Fibroblast of lung (primary cell): ENCODE data around the gene GRIK1.

ENCODE experiments used
- CTCF ChIP-seq, 2 donors: IDR thresholded peaks in 1 of 2; conservative IDR thresholded peaks in 1 of 2; 1 replicate in 1 of 2; 2 replicates in 1 of 2; pipeline ENCODE4 v1.5.1; 2011 to 2012; ENCODE audit warnings: low read length in 2 of 2, control low read depth in 1 of 2, inconsistent platforms in 1 of 2, low read depth in 1 of 2, mild to moderate bottlenecking in 1 of 2
- EZH2 ChIP-seq: IDR thresholded peaks from 2 replicates; pipeline ENCODE4 v1.5.1; 2012; ENCODE audit warnings: low read length, control low read depth, mild to moderate bottlenecking; ENCODE audit errors: missing control alignments

- no peak for TF ChIP-seq CTCF (conservative IDR thresholded peaks at IDR 0.05 in 1 of 2, IDR thresholded peaks at IDR 0.05 in 1 of 2; ENCODE audit: low read depth in 1 of 2, low read length in 2 of 2)
- TF ChIP-seq EZH2: no peak
Measured at GRCh38 chr21:29557931-29558725, 381.7 kb downstream of the GRIK1 start.
